NCI-H146 treated with DMSO at 0.1 percent for 48 hours (cell line): ENCODE results near the gene TMEM218.
"Not testable (repeated sequence)": the region's sequence is repeated elsewhere in the genome, so short reads cannot be mapped to it uniquely, and the experiment has no call there.

Experiments
- DNase-seq: peaks from one replicate; lab custom pipeline; 2025; ENCODE audit not compliant: unreplicated experiment; lab: John Stamatoyannopoulos, UW

TMEM218 gene

DNA sequence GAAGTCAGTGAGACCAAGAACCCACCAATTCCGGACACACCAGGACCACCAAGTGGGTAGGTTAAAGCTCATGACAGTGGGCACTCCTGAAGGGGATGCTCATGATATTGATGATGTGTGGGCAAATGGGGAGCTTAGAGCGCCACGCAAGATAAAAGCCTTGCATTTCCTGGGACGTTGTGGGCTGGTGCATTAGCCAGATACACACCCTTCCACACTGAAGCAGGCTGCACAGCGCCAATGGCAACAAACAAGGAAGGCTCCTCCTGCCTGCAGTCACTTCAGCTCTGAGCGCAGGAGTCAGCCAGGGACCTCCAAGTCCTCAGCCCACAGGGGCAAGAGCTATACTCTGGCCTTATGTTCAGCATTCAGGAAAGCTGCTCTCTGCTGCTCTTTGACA, 20.6 kb downstream of the TMEM218 start:
- DNase-seq, result no peak

DNA sequence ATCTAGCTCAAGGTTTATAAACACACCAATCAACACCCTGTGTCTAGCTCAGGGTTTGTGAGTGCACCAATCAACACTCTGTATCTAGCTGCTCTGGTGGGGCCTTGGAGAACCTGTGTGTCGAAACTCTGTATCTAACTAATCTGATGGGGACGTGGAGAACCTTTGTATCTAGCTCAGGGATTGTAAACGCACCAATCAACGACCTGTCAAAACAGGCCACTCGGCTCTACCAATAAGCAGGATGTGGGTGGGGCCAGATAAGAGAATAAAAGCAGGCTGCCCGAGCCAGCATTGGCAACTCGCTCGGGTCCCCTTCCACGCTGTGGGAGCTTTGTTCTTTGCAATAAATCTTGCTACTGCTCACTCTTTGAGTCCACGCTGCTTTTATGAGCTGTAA, 21.3 kb downstream of the TMEM218 start:
- DNase-seq, result not testable (repeated sequence)

DNA sequence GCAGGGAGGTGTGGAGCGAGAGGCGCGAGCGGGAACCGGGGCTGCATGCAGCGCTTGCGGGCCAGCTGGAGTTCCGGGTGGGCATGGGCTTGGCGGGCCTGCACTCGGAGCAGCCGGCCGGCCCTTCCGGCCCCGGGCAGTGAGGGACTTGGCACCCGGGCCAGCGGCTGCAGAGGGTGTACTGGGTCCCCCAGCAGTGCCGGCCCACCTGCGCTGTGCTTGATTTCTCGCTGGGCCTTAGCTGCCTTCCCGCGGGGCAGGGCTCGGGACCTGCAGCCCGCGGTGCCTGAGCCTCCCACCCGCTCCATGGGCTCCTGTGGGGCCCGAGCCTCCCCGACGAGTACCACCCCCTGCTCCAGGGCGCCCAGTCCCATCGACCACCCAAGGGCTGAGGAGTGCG, 21.9 kb downstream of the TMEM218 start:
- not testable (repeated sequence) for DNase-seq

DNA sequence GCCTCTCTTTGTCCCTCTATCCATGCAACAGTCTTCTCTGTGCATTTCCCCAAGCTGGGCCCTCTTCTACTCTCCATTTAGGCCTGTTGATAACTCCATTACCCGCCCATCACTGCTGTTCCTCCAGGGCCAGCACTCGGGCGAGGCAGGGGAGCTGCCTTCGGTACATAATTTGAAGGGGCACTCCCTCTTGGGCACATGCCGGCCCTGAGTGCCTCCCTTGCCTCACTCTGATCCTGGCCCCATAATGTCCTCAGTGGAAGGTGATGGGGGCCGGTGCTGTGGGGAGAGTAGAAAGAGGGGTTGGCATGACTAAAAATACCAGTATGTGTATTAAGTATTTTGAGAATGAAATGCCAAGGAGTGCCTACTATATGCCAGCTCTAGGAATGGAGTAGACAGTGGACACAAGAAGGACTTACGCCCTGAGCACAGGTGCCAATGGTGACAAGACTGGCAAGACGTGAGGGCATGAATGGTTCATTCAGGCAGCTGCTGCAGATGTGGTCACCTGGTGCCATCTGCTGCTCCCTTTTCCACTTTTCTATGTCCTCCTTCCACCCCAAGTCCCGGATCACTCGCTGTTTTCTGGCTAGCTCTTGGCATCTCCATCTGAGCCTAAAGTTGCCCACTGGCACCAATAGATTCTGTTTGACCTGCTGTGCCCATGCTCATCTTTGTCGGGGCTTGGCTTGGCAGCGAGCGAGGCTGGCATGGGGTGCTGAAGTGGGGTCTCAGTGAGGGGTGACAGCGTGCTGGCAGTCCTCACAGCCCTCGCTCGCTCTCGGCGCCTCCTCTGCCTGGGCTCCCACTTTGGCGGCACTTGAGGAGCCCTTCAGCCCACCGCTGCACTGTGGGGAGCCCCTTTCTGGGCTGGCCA, 22.6 kb downstream of the TMEM218 start:
- DNase-seq, result no peak

DNA sequence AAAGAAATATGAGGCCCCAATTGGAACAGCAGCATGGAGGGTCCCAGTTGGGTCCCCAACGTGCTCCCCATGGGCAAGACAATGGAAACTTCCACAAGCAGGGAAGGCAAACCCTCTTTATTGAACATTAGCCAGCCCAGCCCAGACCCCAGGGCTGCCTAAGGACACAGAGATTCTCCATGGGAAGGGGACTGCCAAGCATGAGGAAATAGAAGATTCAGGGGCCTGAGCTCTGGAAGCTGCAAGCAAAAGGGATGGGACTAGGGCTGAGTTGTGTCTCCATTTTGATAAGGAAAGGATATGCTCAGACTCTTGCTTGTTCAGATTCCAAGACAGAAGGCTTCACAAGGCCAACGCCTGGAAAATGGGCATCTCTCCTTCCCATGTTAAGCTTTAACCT, 23.3 kb downstream of the TMEM218 start:
- no peak for DNase-seq

DNA sequence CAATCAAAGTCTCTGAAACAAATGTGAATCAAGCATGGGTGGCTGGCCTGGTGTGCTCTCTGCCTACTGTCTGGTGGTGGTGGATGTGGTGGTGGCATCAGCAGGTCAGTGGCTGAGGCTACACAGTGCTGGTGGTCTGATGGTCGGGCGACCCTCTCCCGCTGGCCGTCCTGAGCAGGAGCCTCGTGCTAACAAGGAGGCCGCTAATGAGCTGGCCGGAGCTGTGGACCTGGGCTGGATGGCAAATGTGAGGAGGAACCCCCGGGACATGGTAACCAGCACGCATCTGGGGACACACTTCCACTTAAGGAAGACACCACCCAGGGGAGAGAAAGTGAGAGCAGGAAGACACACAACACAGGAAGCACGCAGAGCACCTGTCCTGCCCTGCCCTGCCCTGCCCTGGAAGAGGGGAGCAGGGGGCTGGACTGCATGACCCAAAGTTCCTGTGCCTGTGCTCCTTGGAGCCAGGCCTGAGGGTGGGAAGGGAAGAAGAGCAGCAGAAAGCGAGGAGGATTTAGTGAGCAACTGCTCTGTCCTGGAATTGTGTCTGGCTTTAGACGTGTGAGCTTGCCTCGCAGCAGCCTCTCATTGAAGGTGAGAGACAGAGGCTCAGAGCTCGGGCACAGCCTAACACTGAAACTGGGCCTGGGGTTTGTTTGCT, 24.7 kb downstream of the TMEM218 start:
- no peak for DNase-seq

DNA sequence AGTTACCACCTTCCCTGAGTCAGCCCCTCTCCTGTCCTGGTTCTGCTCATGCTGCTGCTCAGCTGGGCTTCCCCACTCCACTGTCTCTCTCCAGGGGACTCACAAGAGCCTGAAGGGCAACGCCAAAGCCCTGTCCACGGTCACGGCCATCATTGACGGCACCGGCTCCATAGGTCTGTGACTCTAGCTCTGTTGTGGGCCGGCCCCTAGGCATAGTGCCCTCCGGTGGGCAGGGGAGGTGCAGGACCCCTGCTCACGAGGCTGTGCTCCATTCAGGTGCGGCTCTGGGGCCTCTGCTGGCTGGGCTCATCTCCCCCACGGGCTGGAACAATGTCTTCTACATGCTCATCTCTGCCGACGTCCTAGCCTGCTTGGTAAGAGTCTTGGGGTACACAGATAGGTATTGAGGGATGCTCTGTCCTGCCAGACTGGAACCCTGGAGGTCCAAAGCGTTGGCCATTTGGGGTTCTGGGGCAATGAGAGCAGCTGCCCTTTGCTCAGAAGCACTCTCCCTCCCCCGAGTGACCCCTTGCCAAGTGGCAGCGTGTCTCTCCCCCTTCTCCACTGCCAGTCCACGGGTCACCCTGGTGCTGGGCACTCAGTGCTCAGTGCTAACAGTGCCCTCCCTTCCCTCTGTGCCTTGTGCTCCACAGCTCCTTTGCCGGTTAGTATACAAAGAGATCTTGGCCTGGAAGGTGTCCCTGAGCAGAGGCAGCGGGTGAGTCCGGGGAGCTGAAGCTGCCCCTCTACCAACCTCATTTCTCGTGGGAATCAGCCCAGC, 25.9 kb downstream of the TMEM218 start:
- DNase-seq, result no peak

DNA sequence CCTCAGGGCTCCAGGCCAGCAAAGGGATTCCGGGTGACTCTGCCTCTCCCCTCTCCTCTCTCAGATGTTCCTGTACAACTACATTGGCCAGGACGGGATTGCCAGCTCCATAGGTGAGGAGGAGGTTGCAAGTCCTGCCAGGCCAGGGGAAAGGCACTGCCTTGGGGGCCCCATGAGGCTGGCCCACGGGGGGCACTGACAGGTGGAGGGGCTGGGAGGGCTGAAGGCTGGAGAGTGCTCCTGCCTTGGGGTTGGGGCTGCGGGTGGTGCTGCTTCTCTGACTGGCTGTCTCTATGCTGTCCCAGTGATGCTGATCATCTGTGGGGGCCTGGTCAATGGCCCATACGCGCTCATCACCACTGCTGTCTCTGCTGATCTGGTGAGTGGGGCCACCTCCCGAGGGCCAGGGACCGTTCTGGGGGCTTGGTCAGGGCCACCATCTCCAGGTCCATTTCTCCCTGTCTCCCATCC, 26.6 kb downstream of the TMEM218 start:
- DNase-seq, result no peak

DNA sequence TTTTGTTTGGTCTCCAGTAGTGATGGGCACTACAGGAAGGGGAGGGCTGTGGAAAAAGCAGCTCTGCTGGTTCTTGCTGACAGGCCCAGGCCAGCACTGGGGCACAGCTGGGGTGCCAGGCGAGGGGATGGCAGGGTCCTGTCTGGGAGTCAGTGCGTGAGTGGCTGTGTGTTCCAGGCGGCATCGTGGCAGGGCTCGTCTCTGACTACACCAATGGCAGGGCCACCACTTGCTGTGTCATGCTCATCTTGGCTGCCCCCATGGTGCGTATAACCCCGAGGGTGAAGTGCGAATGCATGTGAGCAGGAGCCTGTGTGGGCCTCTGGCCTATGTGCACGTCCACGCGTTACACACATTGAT, 27.4 kb downstream of the TMEM218 start:
- DNase-seq, result no peak

DNA sequence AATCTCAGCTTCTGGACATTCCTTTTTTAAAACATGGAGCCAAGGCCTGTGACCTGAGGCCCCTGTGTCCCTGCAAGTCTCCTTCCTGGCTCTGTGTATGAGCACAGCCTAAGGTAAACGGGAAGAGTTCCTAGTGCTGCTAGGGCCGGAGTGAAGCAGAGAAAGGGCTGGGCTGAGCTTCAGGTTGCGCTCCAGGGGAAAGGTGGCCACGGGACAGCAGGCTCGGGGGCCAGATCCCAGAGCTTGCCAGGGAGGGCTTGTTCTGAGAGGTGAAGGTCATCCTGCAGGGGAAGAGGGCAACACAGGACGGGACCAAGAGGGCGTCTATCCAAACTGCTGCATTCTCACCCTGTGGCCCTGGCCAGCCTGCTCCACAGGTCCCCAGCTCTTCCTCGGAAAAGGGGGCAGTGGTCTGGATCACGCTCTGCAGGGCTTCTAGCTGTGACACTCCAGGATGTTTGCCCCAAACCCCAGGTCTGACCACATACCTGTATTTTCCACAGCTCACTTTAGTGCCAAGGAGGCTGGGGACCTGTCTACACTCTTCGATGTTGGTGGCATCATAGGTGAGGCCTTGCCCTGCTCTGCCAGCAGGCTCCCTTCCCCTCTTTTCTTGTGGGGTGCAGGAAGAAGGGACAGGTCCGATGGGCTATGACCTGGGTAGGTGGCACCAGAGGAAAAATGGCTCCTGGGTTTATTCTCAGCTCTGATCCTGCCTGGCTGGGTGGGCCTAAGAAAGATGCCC, 27.9 kb downstream of the TMEM218 start:
- DNase-seq, result no peak

DNA sequence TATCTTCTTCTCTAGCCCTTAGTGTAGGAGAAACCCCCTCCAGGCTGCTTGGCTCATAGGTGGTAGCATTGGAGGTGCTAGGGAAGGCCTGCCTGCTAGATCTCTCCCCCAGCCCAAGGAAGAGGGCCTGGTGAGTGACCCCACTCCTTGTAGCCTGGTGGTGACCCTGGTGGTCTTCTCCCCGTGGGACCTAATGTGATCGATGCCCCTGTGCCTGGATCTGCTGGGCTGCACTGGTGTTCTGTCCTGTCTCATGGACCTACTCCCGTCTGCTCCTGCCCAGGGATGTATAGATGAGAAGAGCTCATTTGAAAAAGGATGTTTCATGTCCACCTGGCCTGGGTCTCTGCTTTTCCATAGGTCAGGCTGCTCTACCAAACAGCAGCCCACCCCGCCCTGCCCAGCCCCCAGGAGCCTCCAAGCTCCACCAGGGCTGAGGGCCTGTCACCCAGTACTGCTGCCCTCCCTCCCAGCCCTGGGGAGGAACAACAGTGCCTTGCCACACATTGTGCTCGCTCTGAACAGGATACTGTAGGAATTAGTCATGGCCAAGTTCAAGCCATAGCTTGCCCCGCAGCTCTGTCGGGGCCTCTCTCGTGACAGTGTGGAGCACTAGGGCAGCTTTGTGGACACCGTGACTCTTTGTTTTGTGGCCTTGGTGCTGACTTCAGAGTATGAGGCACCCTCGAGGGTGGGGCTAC, 28.7 kb downstream of the TMEM218 start:
- no peak for DNase-seq

DNA sequence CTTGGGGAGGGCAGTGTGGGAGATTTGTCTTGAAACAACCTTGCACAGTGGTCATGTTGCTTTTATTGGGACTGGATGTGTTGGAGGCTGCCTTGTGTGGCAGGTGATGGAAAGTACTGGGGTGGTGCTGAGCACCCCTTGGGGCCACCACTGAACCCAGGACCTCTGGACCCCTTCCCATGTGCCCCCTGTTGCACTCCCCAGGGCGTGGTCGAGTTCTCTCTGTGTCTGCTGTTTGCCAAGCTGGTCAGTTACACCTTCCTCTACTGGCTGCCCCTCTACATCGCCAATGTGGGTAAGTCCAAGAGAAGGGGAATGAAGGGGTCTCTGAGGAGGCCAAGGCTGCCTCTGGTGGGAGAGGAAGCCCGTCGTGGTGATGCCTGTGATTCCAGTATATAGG, 29.4 kb downstream of the TMEM218 start:
- DNase-seq, result no peak

DNA sequence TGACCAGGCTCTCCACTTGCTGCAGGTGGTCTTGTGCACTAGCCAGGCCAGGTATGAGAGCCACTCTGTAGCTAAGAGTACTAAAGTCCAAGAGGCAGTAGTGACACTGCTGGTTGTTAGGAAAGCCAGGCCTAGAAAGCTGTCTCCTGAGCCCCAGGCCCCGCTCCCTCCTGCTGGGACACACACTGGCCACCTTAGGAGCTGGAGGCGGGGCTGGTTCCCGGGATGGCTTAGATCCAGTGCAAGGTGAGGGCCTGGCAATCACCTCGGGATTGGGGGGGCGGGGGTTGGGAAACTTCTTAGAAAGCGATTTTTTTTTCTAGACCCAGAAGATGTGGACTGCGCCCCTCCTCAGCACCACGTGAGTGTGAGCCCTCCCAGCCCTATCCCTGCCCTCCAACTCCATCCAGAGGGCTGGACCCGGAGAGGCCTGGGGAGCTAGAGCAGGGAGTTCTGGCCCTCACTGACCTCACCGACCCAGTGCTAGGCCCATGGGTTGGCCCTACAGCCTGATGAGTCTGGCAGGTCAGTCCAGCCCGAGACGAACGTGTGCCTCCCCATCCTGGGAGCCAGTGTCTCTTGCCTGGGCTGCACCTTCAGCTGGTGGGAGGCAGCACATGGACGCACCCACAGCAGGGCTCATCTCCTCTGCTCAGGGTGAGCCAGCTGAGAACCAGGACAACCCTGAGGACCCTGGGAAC, 30.2 kb downstream of the TMEM218 start:
- no peak for DNase-seq

DNA sequence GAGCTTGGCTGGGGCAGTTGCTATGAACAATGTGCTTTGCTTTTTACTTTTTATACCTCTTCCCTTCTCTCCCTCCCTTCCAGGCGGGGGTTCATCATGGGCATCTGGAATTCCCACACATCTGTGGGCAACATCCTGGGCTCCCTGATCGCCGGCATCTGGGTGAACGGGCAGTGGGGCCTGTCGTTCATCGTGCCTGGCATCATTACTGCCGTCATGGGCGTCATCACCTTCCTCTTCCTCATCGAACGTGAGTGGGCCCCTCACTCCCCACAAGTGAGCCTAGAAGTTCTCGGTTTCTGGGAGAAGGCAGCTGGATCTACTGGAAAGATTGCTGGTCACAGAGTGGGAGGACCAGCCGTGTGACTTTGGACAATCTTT, 30.9 kb downstream of the TMEM218 start:
- DNase-seq, result no peak

DNA sequence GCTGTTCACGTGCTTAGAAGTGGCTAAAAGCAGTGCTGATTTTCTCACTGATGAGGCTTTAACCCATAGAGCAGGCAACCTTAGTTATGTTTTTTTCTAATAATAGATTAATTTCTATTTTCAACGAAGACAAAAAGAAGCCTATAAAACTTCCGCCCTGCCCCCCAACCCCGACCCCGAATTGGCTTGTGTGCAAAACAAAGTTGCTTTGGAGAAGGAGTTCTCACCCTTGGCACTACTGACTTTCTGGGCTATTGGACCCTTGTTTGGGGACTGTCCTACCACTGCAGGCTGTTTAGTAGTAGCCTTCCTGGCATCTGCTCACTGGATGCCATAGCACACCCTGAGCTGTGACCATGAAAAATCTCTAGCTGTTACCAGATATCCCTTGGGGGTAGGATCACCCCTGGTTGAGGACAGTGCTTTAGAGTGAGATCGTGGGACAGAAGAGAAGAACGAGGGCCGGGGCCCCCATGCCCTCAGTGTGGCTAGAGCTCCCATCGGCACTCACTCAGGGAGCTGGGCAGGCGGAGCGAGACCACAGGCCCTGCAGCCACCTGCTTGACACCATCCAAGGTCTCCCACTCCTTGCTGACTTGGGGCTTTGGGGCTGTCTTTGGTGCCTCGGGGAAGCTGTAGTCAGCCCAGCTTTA, 31.4 kb downstream of the TMEM218 start:
- DNase-seq, result no peak

DNA sequence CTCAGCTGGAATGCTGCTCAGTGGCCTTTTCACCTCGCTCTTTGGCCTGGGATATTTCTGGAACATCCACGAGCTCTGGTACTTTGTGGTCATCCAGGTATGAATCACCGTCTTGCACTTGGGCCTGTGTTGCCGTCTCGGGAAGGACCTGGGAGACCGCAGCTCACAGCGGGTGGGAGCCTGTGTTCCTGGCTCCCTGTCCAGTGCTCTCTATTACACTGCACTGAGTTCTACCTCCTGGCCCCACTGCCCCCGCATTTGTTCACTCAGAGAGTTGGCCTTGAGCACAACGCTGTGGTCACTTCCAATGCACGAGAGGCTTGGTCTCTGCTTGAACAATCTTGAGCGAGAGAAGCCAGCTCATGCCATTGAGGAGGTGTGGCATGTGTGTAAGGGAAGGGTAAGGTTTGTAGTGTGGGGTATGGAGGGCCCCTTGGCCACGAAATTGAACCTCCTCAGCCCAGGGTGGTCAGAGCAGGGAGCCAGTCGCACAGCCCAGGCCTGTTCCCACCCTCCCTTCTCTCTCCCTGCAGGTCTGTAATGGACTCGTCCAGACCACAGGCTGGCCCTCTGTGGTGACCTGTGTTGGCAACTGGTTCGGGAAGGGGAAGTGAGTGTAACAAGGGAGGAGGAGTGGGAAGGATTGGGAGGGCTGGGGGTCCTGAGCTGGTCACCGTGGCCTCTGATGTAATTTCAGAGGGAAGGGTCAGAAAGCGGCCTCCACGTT, 32.1 kb downstream of the TMEM218 start:
- no peak for DNase-seq

DNA sequence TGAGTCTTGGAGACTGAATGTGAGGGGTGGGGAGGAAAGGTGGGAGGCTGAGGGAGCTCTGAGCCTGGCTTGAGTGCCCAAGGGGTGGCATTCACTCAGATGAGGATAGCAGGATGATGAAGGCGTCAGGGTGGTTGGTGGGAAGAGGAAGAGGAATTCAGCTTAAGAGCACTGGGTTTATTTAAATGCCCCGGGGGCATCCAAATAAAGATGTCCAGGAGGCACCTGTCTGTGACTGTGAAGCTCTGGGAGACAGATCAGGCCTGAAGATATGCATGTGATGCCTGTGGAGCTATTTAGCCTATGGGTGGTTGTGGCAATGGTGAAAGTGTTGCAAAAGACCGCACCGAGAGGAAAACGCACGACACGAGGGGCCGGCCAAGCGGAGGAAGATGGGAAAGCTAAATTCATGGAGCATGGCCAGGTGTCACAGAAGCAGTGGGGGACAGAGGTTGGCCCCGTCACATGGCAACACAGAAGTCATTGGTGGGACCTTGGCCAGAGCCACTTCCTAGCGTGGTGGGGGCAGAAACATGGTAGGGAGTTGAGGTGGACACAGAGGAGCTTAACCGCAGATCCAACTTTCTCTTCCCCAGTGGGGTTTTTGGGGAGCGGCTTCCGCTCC, 32.8 kb downstream of the TMEM218 start:
- DNase-seq, result no peak

DNA sequence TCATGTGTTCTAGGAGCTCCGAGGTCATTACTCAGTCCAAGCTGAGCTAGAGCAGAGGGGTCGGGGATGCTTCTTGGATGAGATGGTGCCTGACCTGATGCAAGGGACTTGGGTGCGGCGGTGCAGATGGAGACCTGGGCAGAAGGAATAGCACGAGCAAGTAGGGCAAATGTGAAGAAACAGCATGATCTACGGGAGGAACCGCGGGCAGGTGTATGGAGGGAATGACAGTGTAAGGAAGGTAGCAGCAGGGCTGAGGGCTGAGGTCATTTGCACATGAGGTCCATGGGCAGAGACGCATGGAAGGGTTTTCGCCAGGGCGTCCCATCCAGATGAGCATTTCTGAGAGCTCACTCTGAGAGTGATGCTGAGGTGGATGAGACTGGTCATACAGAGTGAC, 33.4 kb downstream of the TMEM218 start:
- no peak for DNase-seq
